MM.1S (cell line): ENCODE results near the gene CACNB4.

Experiments
- CTCF ChIP-seq: fragments of 300-600 bp; sonication (generic); IDR thresholded peaks from 2 replicates; pipeline ENCODE4 v1.5.1; 2016; ENCODE audit warnings: antibody characterized with exemption, low read length, mixed read lengths
- EZH2 ChIP-seq: fragments of 300-600 bp; sonication (generic); optimal IDR thresholded peaks from 2 replicates; pipeline ENCODE3; 2017; ENCODE audit warnings: low read depth, mild to moderate bottlenecking, antibody characterized with exemption, low read length, mixed read lengths
- EZH2phosphoT487 ChIP-seq: fragments of 300-600 bp; sonication (generic); IDR thresholded peaks from 2 replicates; pipeline ENCODE4 v1.6.1; 2018; ENCODE audit warnings: antibody characterized with exemption, low read length

- TF ChIP-seq CTCF (no peak), EZH2 (no peak), EZH2phosphoT487 (no peak)
Observed at GRCh38 chr2:152011724-152012123, 87.1 kb downstream of the CACNB4 start.
